ENCODE data around the gene CSRNP3.
"Not testable (repeated sequence)": the region's sequence is repeated elsewhere in the genome, so short reads cannot be mapped to it uniquely, and the experiment has no call there.

CSRNP3 gene

GRCh38 chr2:165662720-165663119 is 193.2 kb downstream of the CSRNP3 start:
- in situ Hi-C loops (cut with MboI; ENCODE audit: low sequenced_read_pairs, unreplicated experiment): no loop called here
- TF ChIP-seq CTCF (IDR thresholded peaks at IDR 0.05; ENCODE audit: borderline replicate concordance, control extremely low read depth, extremely low read depth, insufficient read depth, missing control alignments): no peak
- no peak for DNase-seq (ENCODE audit: low spot score)

- DNase-seq (ENCODE audit: low spot score): no peak
- TF ChIP-seq CTCF (IDR thresholded peaks at IDR 0.05; ENCODE audit: borderline replicate concordance, control extremely low read depth, extremely low read depth, insufficient read depth, missing control alignments): no peak
- in situ Hi-C loops (cut with MboI; ENCODE audit: low sequenced_read_pairs, unreplicated experiment): no loop called here
Observed at GRCh38 chr2:165665614-165666013, 196.1 kb downstream of the CSRNP3 start.

GRCh38 chr2:165666073-165666472 is 196.6 kb downstream of the CSRNP3 start:
- DNase-seq (ENCODE audit: low spot score); in situ Hi-C loops (cut with MboI; ENCODE audit: low sequenced_read_pairs, unreplicated experiment): not testable (repeated sequence)

- no peak for TF ChIP-seq CTCF (IDR thresholded peaks at IDR 0.05; ENCODE audit: borderline replicate concordance, control extremely low read depth, extremely low read depth, insufficient read depth, missing control alignments)
- no peak for DNase-seq (ENCODE audit: low spot score)
- in situ Hi-C loops (cut with MboI; ENCODE audit: low sequenced_read_pairs, unreplicated experiment): no loop called here
Observed at GRCh38 chr2:165666605-165667004, 197.1 kb downstream of the CSRNP3 start.

GRCh38 chr2:165667375-165667774 is 197.9 kb downstream of the CSRNP3 start:
- DNase-seq (ENCODE audit: low spot score): no peak
- in situ Hi-C loops (cut with MboI; ENCODE audit: low sequenced_read_pairs, unreplicated experiment): no loop called here
- no peak for TF ChIP-seq CTCF (IDR thresholded peaks at IDR 0.05; ENCODE audit: borderline replicate concordance, control extremely low read depth, extremely low read depth, insufficient read depth, missing control alignments)

- TF ChIP-seq CTCF (IDR thresholded peaks at IDR 0.05; ENCODE audit: borderline replicate concordance, control extremely low read depth, extremely low read depth, insufficient read depth, missing control alignments): no peak
Observed at GRCh38 chr2:165674780-165675179, 205.3 kb downstream of the CSRNP3 start.

GRCh38 chr2:165675551-165675968 is 206.1 kb downstream of the CSRNP3 start:
- no peak for TF ChIP-seq CTCF (IDR thresholded peaks at IDR 0.05; ENCODE audit: borderline replicate concordance, control extremely low read depth, extremely low read depth, insufficient read depth, missing control alignments)
- DNase-seq (ENCODE audit: low spot score): no peak
- in situ Hi-C loops (cut with MboI; ENCODE audit: low sequenced_read_pairs, unreplicated experiment): no loop called here

More at GRCh38 chr2:165674780-165675179, 205.3 kb downstream of the CSRNP3 start:
- in situ Hi-C loops (cut with MboI; ENCODE audit: low sequenced_read_pairs, unreplicated experiment): no loop called here
- no peak for DNase-seq (ENCODE audit: low spot score)
